IMR-90 (cell line): ENCODE measurements around the gene FUT8. TPM values are rescaled to one million over a fixed set of nuclear protein-coding genes. Genes with fewer than 3 reads are reported as not detected.

Experiments
- ATAC-seq: fragments of 200-7000 bp; cut with Tn5 transposase; 2 replicates; pipeline ENCODE4 v1.9.1; 2020; ENCODE audit warnings: low read depth, mild to moderate bottlenecking, moderate library complexity
- BruUV-seq: library from RNA; stranded (reverse); fragments of 400-500 nt; replicated peaks from 2 replicates; lab custom pipeline; 2021; lab: Mats Ljungman, UMichigan
- CTCF ChIA-PET: fragments of 300-600 bp; formaldehyde crosslinking; extraction: SDS; loops from one replicate; lab custom pipeline; 2021; ENCODE audit warnings: antibody characterized with exemption; lab: Yijun Ruan, JAX
- POLR2A ChIA-PET: fragments of 300-600 bp; sonication (Branson Sonifier 250); formaldehyde crosslinking; loops from one replicate; lab custom pipeline; 2022; ENCODE audit warnings: antibody characterized with exemption; ENCODE audit not compliant: unreplicated experiment; lab: Charles Lee
- DNase-seq: peaks from one replicate; pipeline ENCODE4 v3.0.0; 2013
- H2AFZ ChIP-seq: replicated peaks from 2 replicates; pipeline ENCODE3; 2013; ENCODE audit warnings: low read length, mild to moderate bottlenecking; ENCODE audit not compliant: poor library complexity
- H2AK5ac ChIP-seq: 2 replicates; pipeline ENCODE4 v1.6.1; 2013; ENCODE audit warnings: low read depth, low read length, inconsistent platforms
- H2AK9ac ChIP-seq: replicated peaks from 2 replicates; pipeline ENCODE3; 2013; ENCODE audit warnings: mild to moderate bottlenecking, low read depth, low read length, moderate library complexity; ENCODE audit not compliant: poor library complexity
- H2BK120ac ChIP-seq: 2 replicates; pipeline ENCODE4 v1.6.1; 2013; ENCODE audit warnings: low read depth, low read length, inconsistent platforms
- H2BK15ac ChIP-seq: 3 replicates; pipeline ENCODE4 v1.6.1; 2013; ENCODE audit warnings: low read depth, low read length, inconsistent platforms
- H2BK20ac ChIP-seq: 2 replicates; pipeline ENCODE4 v1.6.1; 2013; ENCODE audit warnings: low read depth, mild to moderate bottlenecking, inconsistent platforms, low read length, moderate library complexity
- H2BK5ac ChIP-seq: 2 replicates; pipeline ENCODE4 v1.6.1; 2013; ENCODE audit warnings: mild to moderate bottlenecking, low read depth, low read length, inconsistent platforms; ENCODE audit not compliant: poor library complexity, severe bottlenecking
- H3K14ac ChIP-seq: replicated peaks from 2 replicates; pipeline ENCODE4 v1.6.1; 2013; ENCODE audit warnings: low read depth, low read length, inconsistent platforms
- H3K18ac ChIP-seq: 2 replicates; pipeline ENCODE4 v1.6.1; 2013; ENCODE audit warnings: low read depth, low read length, control low read depth
- H3K23ac ChIP-seq: 2 replicates; pipeline ENCODE4 v1.6.1; 2013; ENCODE audit warnings: low read depth, low read length, inconsistent platforms
- H3K27ac ChIP-seq: 2 replicates; pipeline ENCODE4 v1.5.1; 2013; ENCODE audit warnings: mild to moderate bottlenecking, control low read depth, low read length; ENCODE audit not compliant: insufficient read depth
- H3K27me3 ChIP-seq: 2 replicates; pipeline ENCODE4 v1.6.1; 2013; ENCODE audit warnings: low read length; ENCODE audit not compliant: control insufficient read depth, insufficient read depth
- H3K36me3 ChIP-seq: 2 replicates; pipeline ENCODE4 v1.6.1; 2013; ENCODE audit warnings: low read length, mixed read lengths; ENCODE audit not compliant: control insufficient read depth, insufficient read depth
- H3K4ac ChIP-seq: 2 replicates; pipeline ENCODE4 v1.6.1; 2013; ENCODE audit warnings: low read depth, low read length, inconsistent platforms
- H3K4me1 ChIP-seq: 2 replicates; pipeline ENCODE4 v1.6.1; 2013; ENCODE audit warnings: low read length, mixed read lengths; ENCODE audit not compliant: control insufficient read depth, insufficient read depth
- H3K4me2 ChIP-seq: 2 replicates; pipeline ENCODE4 v1.6.1; 2013; ENCODE audit warnings: low read depth, mild to moderate bottlenecking, control low read depth, low read length, moderate library complexity
- H3K4me3 ChIP-seq: 2 replicates; pipeline ENCODE4 v1.5.1; 2013; ENCODE audit warnings: low read depth, mild to moderate bottlenecking, control low read depth, low read length, moderate library complexity; ENCODE audit not compliant: insufficient read depth
- H3K56ac ChIP-seq: 2 replicates; pipeline ENCODE4 v1.6.1; 2013; ENCODE audit warnings: low read length, inconsistent platforms; ENCODE audit not compliant: insufficient read depth; ENCODE audit errors: extremely low read depth
- H3K79me1 ChIP-seq, 2 experiments: 2 replicates each; pipeline ENCODE4 v1.6.1; 2013; ENCODE audit warnings: low read length in 2 of 2, inconsistent platforms in 1 of 2, low read depth in 1 of 2
- H3K9ac ChIP-seq: 2 replicates; pipeline ENCODE4 v1.6.1; 2013; ENCODE audit warnings: low read depth, low read length, control low read depth
- H3K9me1 ChIP-seq: 2 replicates; pipeline ENCODE4 v1.6.1; 2013; ENCODE audit warnings: low read length, inconsistent platforms; ENCODE audit not compliant: insufficient read depth
- H3K9me3 ChIP-seq: 2 replicates; pipeline ENCODE4 v1.6.1; 2013; ENCODE audit warnings: low read length; ENCODE audit not compliant: control insufficient read depth, insufficient read depth
- H4K20me1 ChIP-seq: 2 replicates; pipeline ENCODE4 v1.6.1; 2013; ENCODE audit warnings: low read length, inconsistent platforms; ENCODE audit not compliant: insufficient read depth
- H4K5ac ChIP-seq: 2 replicates; pipeline ENCODE4 v1.6.1; 2013; ENCODE audit warnings: mild to moderate bottlenecking, low read depth, low read length, control low read depth
- H4K8ac ChIP-seq, 2 experiments: 2 replicates each; pipeline ENCODE4 v1.6.1; 2013; ENCODE audit warnings: low read depth in 2 of 2, low read length in 2 of 2, control low read depth in 1 of 2, inconsistent platforms in 1 of 2
- H4K91ac ChIP-seq: 2 replicates; pipeline ENCODE4 v1.6.1; 2013; ENCODE audit warnings: low read depth, low read length, inconsistent platforms; ENCODE audit not compliant: insufficient read depth
- BHLHE40 ChIP-seq: fragments of 150-350 bp; IDR thresholded peaks from 2 replicates; pipeline ENCODE4 v1.6.1; 2016; ENCODE audit warnings: mild to moderate bottlenecking, low read depth, low read length
- RAD21 ChIP-seq: IDR thresholded peaks from 2 replicates; pipeline ENCODE4 v1.6.1; 2012; ENCODE audit warnings: low read length, improper control_type of control experiment
- RFX5 ChIP-seq: IDR thresholded peaks from 2 replicates; pipeline ENCODE4 v1.8.0; 2012; ENCODE audit warnings: low read depth, mild to moderate bottlenecking, low read length, moderate library complexity
- WGBS, 2 experiments: methylation state at CpG; one replicate each; pipeline versions ENCODE4 v1.1.5 to v1.1.7; 2013; ENCODE audit warnings: missing lambda C conversion rate in 2 of 2; ENCODE audit not compliant: insufficient read length in 1 of 2; ENCODE audit errors: extremely low coverage in 2 of 2; 5-methylcytosine and 5-hydroxymethylcytosine counted together
- dilution Hi-C: fragments of 300-500 bp; cut with HindIII; formaldehyde crosslinking; loops from one replicate; pipeline ENCODE4 v1.14.3; 2018; ENCODE audit warnings: low sequenced_read_pairs; ENCODE audit not compliant: unreplicated experiment
- in situ Hi-C: fragments of 300-500 bp; cut with MboI; formaldehyde crosslinking; loops from 3 replicates; pipeline ENCODE4 v1.14.3; 2019; ENCODE audit warnings: low sequenced_read_pairs, inconsistent platforms, mixed read lengths
- intact Hi-C: fragments of 100-400 bp; cut with micrococcal nuclease; formaldehyde crosslinking; loops from 2 replicates; pipeline ENCODE4 v1.10.0; 2022
- polyA plus RNA-seq, 3 experiments: library from polyadenylated mRNA; depleted of rRNA; stranded (reverse); fragments of >200 nt; gene quantifications; 2 replicates each; pipeline ENCODE4 v1.2.3, GENCODE V29; 2012; ENCODE audit warnings: low replicate concordance in 1 of 3
- total RNA-seq: library from RNA; depleted of rRNA; stranded (reverse); fragments of >200 nt; gene quantifications from 2 replicates; pipeline ENCODE4 v1.2.3, GENCODE V29; 2012
- TF ChIP-seq, protein P1 (sequence below): fragments of 150-350 bp; IDR thresholded peaks from 2 replicates; pipeline ENCODE4 v1.6.1; 2017; ENCODE audit warnings: mild to moderate bottlenecking, antibody characterized with exemption, low read length, low read depth

The FUT8 gene
- total and polyA plus RNA-seq, 2 of the 4 experiments (the other 2 are of a cell fraction): 15.6 to 72.9 TPM

DNA sequence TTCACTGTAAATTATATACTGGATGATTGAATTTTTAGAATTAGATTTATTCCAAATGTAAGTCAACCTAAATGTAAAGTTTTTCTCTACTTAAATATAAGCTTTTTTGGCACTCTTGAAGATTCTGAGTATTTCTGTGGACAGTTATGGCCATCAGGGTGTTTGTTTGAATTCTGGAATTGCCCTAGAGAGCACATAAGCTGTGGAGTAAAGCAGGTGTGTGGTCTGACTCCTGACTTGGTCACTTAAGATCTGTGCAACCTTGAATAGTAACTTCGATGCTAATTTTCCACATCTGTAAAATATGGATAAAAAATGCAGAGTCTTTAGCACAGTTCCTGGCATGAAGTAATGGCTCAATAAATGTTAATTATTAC is 64.4 kb downstream of the FUT8 start:
- Histone ChIP-seq H3K4me2 (no peak overlapping the region), H3K56ac (no peak overlapping the region), H2BK120ac (no peak overlapping the region), H3K27me3 (no peaks in the 10 kb centered on the region), H2AFZ (no peak overlapping the region), H3K14ac (no peak overlapping the region), H3K9ac (no peak overlapping the region), H3K4ac (no peak overlapping the region), H3K9me3 (no peaks in the 10 kb centered on the region), H2BK5ac (no peak overlapping the region), H2BK15ac (no peak overlapping the region), H3K9me1 (no peaks in the 10 kb centered on the region), H2BK20ac (no peak overlapping the region), H4K20me1 (no peaks in the 10 kb centered on the region), H3K18ac (no peak overlapping the region), H3K27ac (no peak overlapping the region), H3K36me3 (no peaks in the 10 kb centered on the region), H4K5ac (no peak overlapping the region), H4K8ac (no peak overlapping the region), H2AK5ac (no peak overlapping the region), H3K4me1 (no peaks in the 10 kb centered on the region), H2AK9ac (no peak overlapping the region), H3K23ac (no peak overlapping the region), H4K91ac (no peak overlapping the region), H3K4me3 (no peak overlapping the region), H3K79me1 (peaks cover 3 to 10% of the 10 kb centered on the region in 2 experiments; a peak in 3 of 4 replicates)
- CTCF ChIA-PET: no interaction called here
- TF ChIP-seq RFX5: no peak
- no peak for TF ChIP-seq RAD21
- TF ChIP-seq, protein P1, sequence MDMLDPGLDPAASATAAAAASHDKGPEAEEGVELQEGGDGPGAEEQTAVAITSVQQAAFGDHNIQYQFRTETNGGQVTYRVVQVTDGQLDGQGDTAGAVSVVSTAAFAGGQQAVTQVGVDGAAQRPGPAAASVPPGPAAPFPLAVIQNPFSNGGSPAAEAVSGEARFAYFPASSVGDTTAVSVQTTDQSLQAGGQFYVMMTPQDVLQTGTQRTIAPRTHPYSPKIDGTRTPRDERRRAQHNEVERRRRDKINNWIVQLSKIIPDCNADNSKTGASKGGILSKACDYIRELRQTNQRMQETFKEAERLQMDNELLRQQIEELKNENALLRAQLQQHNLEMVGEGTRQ: no peak
- TF ChIP-seq BHLHE40: no peak
- DNase-seq: no peak
- BruUV-seq: no TSS peak
- POLR2A ChIA-PET: no interaction called here
- WGBS, 2 experiments: no CpG with 5 or more reads among the region's 1 CpG
- in situ Hi-C loops: no loop called here
- dilution Hi-C loops: no loop called here
- ATAC-seq: no peak
- intact Hi-C loops: no loop called here
